Right lobe of liver (tissue), 4 donors: ENCODE data around the gene WWP2.

Source experiments
- POLR2A ChIP-seq: fragments of 450-650 bp; IDR thresholded peaks from one replicate; pipeline ENCODE4 v1.6.1; 2017; ENCODE audit warnings: antibody characterized with exemption, mild to moderate bottlenecking
- TF ChIP-seq, protein P1 (sequence below), 4 donors: fragments of 200-600 bp in 3 of 4; fragments of 450-650 bp in 1 of 4; IDR thresholded peaks; one replicate each; pipeline versions ENCODE4 v1.5.1 to v1.8.0; 2016 to 2022; ENCODE audit warnings: antibody characterized with exemption in 4 of 4, mild to moderate bottlenecking in 2 of 4
- donor health status: DM: no; HTN: no; CAD: no.
- donor health status: DM: no; HTN: no; CAD: no.
- donor health status: DM: no; HTN: yes; CAD: no.

DNA sequence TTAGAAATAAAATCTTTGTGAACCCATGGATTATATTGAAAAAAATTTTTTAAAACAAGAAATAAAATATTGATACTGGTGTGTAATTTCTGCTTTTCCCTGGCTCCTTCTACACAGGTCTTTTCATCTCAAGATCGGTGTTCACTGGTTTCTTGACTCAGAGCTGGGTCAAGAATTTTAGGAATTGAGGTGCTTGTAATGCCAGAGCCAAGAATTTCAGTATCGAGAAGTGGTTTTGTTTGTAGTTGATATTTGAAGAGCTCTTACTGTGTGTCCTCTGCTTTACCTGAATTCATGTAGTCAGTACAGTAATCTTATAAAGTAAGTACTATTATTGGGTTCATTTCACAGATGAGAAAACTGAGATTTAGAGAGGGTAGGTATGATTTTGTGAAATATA lies 7.3 kb downstream of the WWP2 start:
- TF ChIP-seq, protein P1, sequence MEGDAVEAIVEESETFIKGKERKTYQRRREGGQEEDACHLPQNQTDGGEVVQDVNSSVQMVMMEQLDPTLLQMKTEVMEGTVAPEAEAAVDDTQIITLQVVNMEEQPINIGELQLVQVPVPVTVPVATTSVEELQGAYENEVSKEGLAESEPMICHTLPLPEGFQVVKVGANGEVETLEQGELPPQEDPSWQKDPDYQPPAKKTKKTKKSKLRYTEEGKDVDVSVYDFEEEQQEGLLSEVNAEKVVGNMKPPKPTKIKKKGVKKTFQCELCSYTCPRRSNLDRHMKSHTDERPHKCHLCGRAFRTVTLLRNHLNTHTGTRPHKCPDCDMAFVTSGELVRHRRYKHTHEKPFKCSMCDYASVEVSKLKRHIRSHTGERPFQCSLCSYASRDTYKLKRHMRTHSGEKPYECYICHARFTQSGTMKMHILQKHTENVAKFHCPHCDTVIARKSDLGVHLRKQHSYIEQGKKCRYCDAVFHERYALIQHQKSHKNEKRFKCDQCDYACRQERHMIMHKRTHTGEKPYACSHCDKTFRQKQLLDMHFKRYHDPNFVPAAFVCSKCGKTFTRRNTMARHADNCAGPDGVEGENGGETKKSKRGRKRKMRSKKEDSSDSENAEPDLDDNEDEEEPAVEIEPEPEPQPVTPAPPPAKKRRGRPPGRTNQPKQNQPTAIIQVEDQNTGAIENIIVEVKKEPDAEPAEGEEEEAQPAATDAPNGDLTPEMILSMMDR (IDR thresholded peaks at IDR 0.05): no peak
- no peak for TF ChIP-seq POLR2A
